OCI-LY1 (cell line): ENCODE results near the gene GMEB2.

ENCODE experiments used
- EZH2 ChIP-seq: fragments of 200-600 bp; sonication (generic), shearing (Covaris generic); IDR thresholded peaks from 2 replicates; pipeline ENCODE4 v1.8.0; 2017; ENCODE audit warnings: borderline replicate concordance, mixed run types, mild to moderate bottlenecking, antibody characterized with exemption, low read length, moderate library complexity, mixed read lengths
- TF ChIP-seq, protein P1 (sequence below): fragments of 200-600 bp; sonication (generic), shearing (Covaris generic); IDR thresholded peaks from 2 replicates; pipeline ENCODE4 v1.5.1; 2017; ENCODE audit warnings: mild to moderate bottlenecking, antibody characterized with exemption, low read length, moderate library complexity, mixed read lengths

DNA sequence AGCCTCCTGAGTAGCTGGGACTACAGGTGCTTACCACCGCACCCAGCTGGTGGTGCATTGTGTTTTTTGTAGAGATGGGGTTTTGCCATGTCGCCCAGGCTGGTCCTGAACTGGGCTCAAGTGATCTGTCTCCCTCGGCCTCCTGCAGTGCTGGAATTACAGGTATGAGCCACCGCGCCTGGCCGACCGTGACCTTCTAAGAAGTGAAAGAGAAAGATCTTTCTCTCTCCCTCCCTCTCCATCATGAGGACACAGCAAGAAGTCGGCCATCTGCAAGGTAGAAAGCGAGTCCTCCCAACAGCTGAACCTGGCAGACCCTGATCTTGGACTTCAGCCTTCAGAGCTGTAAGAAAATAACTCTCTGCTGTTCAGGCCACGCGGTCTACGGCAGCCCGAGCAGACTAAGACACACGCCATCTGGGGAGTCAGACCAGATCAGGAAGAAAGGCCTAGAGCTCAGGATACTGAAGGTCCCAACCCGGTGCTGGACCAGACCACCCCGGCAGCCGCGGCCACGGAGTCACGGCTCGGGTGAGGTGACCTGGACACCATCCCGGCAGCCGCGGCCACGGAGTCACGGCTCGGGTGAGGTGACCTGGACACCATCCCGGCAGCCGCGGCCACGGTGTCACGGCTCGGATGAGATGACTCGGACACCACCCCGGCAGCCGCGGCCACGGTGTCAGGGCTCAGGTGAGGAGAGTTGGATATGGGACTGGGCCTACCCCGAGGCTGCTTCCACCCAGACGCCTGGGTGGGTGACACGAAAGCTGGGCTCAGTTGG lies 9.6 kb downstream of the GMEB2 start:
- TF ChIP-seq, protein P1, sequence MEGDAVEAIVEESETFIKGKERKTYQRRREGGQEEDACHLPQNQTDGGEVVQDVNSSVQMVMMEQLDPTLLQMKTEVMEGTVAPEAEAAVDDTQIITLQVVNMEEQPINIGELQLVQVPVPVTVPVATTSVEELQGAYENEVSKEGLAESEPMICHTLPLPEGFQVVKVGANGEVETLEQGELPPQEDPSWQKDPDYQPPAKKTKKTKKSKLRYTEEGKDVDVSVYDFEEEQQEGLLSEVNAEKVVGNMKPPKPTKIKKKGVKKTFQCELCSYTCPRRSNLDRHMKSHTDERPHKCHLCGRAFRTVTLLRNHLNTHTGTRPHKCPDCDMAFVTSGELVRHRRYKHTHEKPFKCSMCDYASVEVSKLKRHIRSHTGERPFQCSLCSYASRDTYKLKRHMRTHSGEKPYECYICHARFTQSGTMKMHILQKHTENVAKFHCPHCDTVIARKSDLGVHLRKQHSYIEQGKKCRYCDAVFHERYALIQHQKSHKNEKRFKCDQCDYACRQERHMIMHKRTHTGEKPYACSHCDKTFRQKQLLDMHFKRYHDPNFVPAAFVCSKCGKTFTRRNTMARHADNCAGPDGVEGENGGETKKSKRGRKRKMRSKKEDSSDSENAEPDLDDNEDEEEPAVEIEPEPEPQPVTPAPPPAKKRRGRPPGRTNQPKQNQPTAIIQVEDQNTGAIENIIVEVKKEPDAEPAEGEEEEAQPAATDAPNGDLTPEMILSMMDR, result no peak
- TF ChIP-seq EZH2, result no peak
